Colonic mucosa (tissue), 4 donors: ENCODE results near the gene IQSEC1. TPM values are rescaled to one million over a fixed set of nuclear protein-coding genes. Genes with fewer than 3 reads are reported as not detected.

Source experiments
- DNase-seq: peaks from one replicate; pipeline ENCODE4 v3.0.0-alpha.2; 2020
- H3K27ac ChIP-seq: fragments of 200-600 bp; one replicate; pipeline ENCODE4 v1.8.0; 2021
- H3K27me3 ChIP-seq: fragments of 200-600 bp; one replicate; pipeline ENCODE4 v1.8.0; 2021
- H3K36me3 ChIP-seq: fragments of 200-600 bp; one replicate; pipeline ENCODE4 v1.8.0; 2021
- H3K4me1 ChIP-seq: fragments of 200-600 bp; one replicate; pipeline ENCODE4 v1.8.0; 2021; ENCODE audit warnings: mild to moderate bottlenecking
- H3K4me3 ChIP-seq: fragments of 200-600 bp; one replicate; pipeline ENCODE4 v1.8.0; 2021
- H3K9ac ChIP-seq, 2 donors: one replicate each; pipeline ENCODE4 v1.7.0; 2013; ENCODE audit warnings: control low read depth in 2 of 2, low read depth in 2 of 2, low read length in 2 of 2
- H3K9me3 ChIP-seq: fragments of 200-600 bp; one replicate; pipeline ENCODE4 v1.8.0; 2021
- intact Hi-C: fragments of 100-400 bp; cut with DNase I; formaldehyde crosslinking; loops from one replicate; pipeline ENCODE4 v1.14.1; 2022
- total RNA-seq, 2 donors: library from RNA; stranded (reverse); fragmentation: NEBNext Ultra II Directional in 1 of 2; extraction: Animal tissue kit (Norgen Biotek cat#: 25700) in 1 of 2; gene quantifications; one replicate each; pipeline ENCODE4 v1.2.1, GENCODE V29; 2021
- TF ChIP-seq, protein P1 (sequence below): fragments of 200-600 bp; IDR thresholded peaks from one replicate; pipeline ENCODE4 v1.8.0; 2022; ENCODE audit warnings: antibody characterized with exemption, mild to moderate bottlenecking
- donor health status: healthy.
- donor health status: DM: no; HTN: no; CAD: no.
- donor health status: DM: no; HTN: no; CAD: no.

Gene IQSEC1
- total RNA-seq, 2 donors from 2014 or later = 14.8 to 19.2 TPM

DNA sequence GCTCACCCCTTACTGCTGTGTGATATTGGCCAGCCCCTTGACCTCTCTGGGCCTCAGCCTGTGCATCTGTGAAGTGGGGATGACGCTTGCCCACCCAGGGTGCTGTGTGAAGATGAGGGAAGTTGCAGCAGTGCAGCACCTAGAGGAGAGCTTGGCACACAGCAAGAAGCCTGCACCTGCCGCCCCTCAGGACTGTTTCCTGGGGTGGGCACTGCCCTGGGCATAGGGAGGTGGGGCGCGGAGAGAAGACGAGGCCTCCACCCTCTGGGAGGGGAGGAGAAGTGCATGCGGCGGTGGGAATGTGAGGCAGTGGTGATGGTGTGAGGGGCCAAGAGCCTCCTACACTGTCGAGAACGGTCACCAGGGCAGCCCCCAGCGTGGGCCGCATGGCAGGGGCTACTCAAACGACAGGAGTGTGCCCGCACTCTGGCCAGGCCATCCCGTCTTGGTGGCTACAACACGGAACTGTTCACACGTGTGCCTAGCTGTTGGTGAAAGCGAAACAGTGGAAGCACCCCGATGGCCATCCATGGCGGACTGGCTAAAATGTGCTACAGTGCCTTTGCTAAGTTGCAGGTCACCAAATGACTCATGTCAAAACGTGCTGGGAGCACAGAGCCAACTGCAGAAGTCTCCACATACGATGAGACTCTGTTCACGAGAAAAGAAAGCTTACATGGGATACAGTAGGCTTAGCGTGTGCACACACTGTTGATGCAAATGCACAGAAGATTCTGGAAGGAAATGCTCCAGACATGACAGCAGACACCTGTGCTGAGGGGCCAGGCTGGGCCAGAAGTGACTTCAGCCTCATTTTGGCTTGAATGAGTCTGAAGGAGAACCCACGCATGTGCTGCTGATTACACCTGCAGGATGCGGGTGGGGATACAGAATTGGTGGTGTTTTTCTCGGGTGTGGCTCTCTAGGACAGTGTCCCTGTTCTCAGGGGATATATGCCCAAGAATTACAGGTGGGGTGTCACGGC is 40.4 kb upstream of the IQSEC1 start:
- TF ChIP-seq, protein P1, sequence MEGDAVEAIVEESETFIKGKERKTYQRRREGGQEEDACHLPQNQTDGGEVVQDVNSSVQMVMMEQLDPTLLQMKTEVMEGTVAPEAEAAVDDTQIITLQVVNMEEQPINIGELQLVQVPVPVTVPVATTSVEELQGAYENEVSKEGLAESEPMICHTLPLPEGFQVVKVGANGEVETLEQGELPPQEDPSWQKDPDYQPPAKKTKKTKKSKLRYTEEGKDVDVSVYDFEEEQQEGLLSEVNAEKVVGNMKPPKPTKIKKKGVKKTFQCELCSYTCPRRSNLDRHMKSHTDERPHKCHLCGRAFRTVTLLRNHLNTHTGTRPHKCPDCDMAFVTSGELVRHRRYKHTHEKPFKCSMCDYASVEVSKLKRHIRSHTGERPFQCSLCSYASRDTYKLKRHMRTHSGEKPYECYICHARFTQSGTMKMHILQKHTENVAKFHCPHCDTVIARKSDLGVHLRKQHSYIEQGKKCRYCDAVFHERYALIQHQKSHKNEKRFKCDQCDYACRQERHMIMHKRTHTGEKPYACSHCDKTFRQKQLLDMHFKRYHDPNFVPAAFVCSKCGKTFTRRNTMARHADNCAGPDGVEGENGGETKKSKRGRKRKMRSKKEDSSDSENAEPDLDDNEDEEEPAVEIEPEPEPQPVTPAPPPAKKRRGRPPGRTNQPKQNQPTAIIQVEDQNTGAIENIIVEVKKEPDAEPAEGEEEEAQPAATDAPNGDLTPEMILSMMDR = no peak
- no peak overlapping the region for H3K9ac ChIP-seq
- H3K36me3 ChIP-seq = no peaks in the 10 kb centered on the region
- no peak overlapping the region for H3K4me3 ChIP-seq
- H3K4me1 ChIP-seq = peaks cover 10% of the 10 kb centered on the region
- intact Hi-C loops = no loop called here
- no peak for DNase-seq
- no peaks in the 10 kb centered on the region for H3K27me3 ChIP-seq
- H3K27ac ChIP-seq = no peak overlapping the region
- H3K9me3 ChIP-seq = no peaks in the 10 kb centered on the region

DNA sequence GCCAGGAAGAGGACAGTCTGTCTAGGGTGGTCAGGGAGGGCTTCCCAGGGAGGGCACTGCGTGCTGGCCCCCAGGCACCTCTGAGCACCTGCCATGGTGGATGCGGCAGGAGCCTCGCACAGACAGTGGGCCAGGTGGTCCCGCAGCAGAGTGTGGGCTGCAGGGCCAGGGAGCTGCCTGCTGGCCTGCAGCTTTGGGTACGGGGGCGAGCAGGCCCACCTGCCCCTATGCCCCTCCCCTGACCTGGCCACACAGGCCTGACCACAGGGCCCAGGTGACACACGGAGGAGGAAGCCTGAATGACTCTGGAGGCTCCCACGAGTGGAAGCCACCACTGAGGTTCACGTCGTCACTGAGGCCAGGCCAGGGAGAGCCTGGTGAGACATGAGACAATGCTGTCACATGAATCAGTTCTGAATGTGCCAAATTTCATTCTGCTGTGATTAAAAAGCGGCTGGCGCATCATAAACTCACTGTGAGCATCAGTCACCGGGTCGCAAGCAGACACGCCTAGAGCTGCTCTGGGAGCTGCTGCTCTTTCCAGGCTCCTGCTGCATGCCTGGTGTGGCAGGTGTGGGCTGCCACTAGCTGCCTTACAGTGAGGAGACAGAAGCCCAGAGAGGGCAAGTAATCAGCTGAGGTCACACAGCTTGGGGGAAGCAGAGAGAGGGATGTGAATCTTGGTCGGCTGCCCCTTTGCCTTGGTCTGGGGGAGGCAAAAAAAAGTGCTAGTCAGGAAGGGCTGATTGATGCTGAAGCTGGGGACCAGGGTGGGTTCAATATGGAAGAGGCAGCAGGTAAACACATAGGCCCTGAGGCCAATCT is 39.5 kb upstream of the IQSEC1 start:
- peaks cover 10% of the 10 kb centered on the region for H3K4me1 ChIP-seq
- H3K36me3 ChIP-seq = no peaks in the 10 kb centered on the region
- TF ChIP-seq, protein P1 = no peak
- H3K4me3 ChIP-seq = no peak overlapping the region
- H3K9me3 ChIP-seq = no peaks in the 10 kb centered on the region
- no peak overlapping the region for H3K27ac ChIP-seq
- no peak overlapping the region for H3K9ac ChIP-seq
- no peaks in the 10 kb centered on the region for H3K27me3 ChIP-seq
- no peak for DNase-seq
- intact Hi-C loops = no loop called here

DNA sequence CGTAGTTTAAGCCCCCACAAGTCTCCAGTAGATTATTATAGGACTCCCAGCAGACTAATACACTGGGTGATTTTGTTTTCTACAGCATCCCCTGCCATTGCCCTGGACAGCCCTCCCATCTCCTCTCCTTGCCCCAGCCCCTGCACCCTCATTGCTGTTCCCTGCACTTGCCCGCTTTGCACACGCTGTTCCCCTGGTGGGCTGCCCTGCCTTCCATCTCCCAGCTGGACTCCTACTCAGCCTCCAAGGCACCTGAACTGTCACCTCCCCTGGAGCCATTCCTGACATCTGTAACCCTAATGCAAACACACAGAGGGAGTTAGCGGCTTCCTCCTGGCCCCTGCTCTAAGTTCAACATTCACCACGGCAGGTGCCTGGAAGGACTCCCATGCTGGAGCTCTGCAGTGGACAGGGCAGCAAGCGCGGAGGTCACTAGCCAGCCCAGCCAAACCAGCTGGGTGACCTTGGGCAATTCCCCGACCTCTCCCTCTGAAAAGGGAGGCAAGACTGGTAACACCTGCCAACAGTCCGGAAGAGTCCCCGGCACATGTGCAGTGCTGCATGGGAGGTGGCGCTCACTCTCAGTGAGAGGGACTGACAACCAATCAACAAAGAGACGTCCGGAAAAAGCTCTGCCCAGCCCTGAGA is 38.8 kb upstream of the IQSEC1 start:
- peak; percentile 64 for DNase-seq
- no peaks in the 10 kb centered on the region for H3K27me3 ChIP-seq
- H3K4me3 ChIP-seq = no peak overlapping the region
- no peaks in the 10 kb centered on the region for H3K9me3 ChIP-seq
- peaks cover 10% of the 10 kb centered on the region for H3K4me1 ChIP-seq
- intact Hi-C loops = no loop called here
- H3K9ac ChIP-seq = no peak overlapping the region
- no peak overlapping the region for H3K27ac ChIP-seq
- TF ChIP-seq, protein P1 = no peak
- H3K36me3 ChIP-seq = no peaks in the 10 kb centered on the region

DNA sequence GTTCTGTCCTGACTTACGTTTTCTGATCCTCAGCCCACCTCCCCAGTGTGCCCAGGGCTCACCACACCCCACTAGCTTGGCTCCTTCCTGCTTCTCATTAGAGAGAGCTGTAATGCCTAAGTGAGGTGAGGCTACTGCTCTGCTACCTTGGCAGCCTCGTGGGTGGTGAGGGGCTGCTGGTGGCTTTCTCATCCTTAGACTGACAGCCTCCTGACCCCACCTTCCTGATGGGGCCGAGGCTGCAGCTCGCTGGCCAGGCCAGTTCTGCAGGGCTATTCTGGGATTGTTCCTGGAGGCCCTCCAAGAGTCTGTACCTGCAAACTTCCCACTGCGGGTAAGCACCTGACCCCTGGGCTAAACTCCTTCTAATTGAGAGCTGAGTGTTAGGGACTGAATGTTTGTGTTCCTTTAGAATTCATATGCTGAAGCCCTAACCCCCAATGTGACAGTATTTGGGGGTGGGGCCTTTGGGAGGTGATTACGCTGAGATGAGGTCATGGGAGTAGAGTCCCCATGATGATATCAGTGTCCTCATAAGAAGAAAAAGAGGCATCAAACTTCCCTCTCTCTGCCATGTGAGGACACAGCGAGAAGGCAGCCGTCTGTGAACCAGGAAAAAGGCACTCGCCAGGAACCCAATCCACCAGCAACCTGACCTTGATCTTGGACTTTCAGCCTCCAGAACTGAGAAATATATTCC is 38.1 kb upstream of the IQSEC1 start:
- Histone ChIP-seq H3K9ac (no peak overlapping the region), H3K27me3 (no peaks in the 10 kb centered on the region), H3K4me1 (peaks cover 10% of the 10 kb centered on the region), H3K36me3 (no peaks in the 10 kb centered on the region), H3K9me3 (no peaks in the 10 kb centered on the region), H3K4me3 (no peak overlapping the region), H3K27ac (peak overlapping the region; percentile 64)
- TF ChIP-seq, protein P1 = no peak
- peak; percentile 50 for DNase-seq
- intact Hi-C loops = no loop called here
